GM10248 (cell line): Measurements from ENCODE around the gene FBXO38.

Experiments
- CTCF ChIA-PET: fragments of 300-600 bp; sonication (Branson Sonifier 250); formaldehyde crosslinking; extraction: SDS; loops from one replicate; lab custom pipeline; 2021; ENCODE audit warnings: antibody characterized with exemption; lab: Yijun Ruan, JAX
- POLR2A ChIA-PET: fragments of 350-650 bp; sonication (Branson Sonifier 250); formaldehyde crosslinking; extraction: SDS; loops from one replicate; lab custom pipeline; 2020; ENCODE audit warnings: antibody characterized with exemption; lab: Yijun Ruan, JAX
- DNase-seq: peaks from one replicate; pipeline ENCODE4 v3.0.0; 2012; ENCODE audit errors: extremely low spot score
- TF ChIP-seq, protein P1 (sequence below): IDR thresholded peaks from 2 replicates; pipeline ENCODE4 v1.5.1; 2012; ENCODE audit warnings: mild to moderate bottlenecking, low read depth; ENCODE audit errors: extremely low read depth, missing control alignments, control extremely low read depth

The FBXO38 gene

DNA sequence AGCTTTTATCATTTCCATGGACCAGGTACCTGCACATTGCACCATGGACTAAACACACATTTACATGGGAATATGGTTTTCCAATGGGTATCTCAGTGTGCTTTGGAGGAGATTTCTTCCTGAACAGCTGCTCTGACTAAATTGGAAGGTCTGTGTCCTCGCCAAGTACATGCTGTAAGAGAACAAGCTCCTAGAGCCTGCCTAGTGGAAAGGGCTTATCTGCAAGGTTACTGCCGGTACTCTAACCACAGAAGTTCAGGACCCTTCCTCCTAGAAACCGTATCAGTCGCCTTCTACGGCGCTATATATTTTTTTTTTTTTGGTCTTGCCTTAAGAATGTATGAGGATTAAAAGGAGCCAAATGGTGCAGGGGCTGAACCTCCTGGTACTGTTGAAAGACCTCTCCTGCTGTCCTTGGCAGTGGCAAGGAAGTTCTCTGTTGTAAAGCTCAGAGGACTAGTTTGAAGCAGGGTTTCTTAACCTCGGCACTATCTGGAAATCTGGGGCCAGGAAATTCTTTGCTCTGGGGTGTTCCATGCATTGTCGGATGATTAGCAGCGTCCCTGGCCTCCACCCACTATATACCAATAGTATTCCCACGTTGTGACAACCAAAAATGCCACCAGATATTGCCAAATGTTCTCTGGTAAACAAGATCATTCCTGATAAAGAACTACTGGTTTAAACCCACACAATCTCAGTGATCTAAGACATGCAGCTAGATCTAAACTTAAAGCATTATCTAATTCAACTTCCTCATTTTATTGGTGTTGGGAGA is 107.4 kb downstream of the FBXO38 start:
- CTCF ChIA-PET: interaction anchor here (1.2 to 2.1 kb wide), 2 partner anchors 9 to 11 kb away, joined by 4 to 7 read pairs; no protein-coding TSS in a partner anchor
- TF ChIP-seq, protein P1, sequence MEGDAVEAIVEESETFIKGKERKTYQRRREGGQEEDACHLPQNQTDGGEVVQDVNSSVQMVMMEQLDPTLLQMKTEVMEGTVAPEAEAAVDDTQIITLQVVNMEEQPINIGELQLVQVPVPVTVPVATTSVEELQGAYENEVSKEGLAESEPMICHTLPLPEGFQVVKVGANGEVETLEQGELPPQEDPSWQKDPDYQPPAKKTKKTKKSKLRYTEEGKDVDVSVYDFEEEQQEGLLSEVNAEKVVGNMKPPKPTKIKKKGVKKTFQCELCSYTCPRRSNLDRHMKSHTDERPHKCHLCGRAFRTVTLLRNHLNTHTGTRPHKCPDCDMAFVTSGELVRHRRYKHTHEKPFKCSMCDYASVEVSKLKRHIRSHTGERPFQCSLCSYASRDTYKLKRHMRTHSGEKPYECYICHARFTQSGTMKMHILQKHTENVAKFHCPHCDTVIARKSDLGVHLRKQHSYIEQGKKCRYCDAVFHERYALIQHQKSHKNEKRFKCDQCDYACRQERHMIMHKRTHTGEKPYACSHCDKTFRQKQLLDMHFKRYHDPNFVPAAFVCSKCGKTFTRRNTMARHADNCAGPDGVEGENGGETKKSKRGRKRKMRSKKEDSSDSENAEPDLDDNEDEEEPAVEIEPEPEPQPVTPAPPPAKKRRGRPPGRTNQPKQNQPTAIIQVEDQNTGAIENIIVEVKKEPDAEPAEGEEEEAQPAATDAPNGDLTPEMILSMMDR: no peak
- DNase-seq: no peak
- POLR2A ChIA-PET: no interaction called here

DNA sequence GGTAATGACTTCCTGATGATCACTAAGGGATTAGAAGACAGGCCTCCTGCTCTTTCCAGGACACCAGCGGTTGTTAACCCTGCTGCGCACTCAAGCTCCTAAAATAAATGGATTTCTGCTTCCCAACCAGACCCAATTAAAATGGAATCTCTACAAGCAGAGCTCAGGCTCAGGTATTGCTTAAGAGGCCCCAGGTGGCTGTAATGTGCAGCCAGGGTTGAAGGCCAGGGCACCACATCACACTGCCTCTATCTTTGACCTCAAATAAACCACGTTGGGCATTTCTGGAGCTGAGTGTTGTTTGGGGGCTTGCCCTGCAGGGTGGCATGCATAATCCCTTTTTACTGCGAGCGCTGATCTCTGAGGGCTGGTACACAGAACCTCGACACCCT is 108.0 kb downstream of the FBXO38 start:
- TF ChIP-seq, protein P1: no peak
- ChIA-PET POLR2A (no interaction called here), CTCF (interaction anchor here (1.6 kb wide), 1 partner anchor 9 kb away, joined by 5 read pairs; no protein-coding TSS in a partner anchor)
- DNase-seq: no peak

DNA sequence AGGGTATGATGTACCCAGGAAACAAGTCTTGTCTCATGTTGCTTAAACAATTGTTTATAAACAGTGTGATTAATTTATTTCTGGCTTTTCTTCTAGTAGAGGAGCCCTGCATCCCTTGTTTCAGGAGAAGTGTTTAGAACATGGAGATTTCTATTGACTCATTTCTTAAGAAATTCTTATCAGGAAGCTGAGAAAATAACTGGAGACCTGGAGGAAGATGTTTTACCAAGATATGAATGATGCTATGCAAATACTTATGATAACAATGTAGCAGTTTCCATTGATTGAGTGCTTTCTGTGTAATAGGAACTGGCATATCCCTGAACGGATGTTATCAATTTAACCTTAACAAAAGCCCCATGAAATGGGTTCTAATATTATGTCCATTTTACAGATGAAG is 108.6 kb downstream of the FBXO38 start:
- DNase-seq: no peak
- TF ChIP-seq, protein P1: no peak
- ChIA-PET POLR2A (no interaction called here), CTCF (interaction anchor here (1.3 to 1.6 kb wide), 2 partner anchors 8 to 10 kb away, joined by 3 to 5 read pairs; no protein-coding TSS in a partner anchor)
